NCI-H146 treated with DMSO at 0.1 percent for 48 hours (cell line): Measurements from ENCODE around the gene ECSIT.
"Not testable (repeated sequence)": the region's sequence is repeated elsewhere in the genome, so short reads cannot be mapped to it uniquely, and the experiment has no call there.

Source experiments
- DNase-seq: peaks from one replicate; lab custom pipeline; 2025; ENCODE audit not compliant: unreplicated experiment; lab: John Stamatoyannopoulos, UW

Gene ECSIT, protein sequence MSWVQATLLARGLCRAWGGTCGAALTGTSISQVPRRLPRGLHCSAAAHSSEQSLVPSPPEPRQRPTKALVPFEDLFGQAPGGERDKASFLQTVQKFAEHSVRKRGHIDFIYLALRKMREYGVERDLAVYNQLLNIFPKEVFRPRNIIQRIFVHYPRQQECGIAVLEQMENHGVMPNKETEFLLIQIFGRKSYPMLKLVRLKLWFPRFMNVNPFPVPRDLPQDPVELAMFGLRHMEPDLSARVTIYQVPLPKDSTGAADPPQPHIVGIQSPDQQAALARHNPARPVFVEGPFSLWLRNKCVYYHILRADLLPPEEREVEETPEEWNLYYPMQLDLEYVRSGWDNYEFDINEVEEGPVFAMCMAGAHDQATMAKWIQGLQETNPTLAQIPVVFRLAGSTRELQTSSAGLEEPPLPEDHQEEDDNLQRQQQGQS

DNA sequence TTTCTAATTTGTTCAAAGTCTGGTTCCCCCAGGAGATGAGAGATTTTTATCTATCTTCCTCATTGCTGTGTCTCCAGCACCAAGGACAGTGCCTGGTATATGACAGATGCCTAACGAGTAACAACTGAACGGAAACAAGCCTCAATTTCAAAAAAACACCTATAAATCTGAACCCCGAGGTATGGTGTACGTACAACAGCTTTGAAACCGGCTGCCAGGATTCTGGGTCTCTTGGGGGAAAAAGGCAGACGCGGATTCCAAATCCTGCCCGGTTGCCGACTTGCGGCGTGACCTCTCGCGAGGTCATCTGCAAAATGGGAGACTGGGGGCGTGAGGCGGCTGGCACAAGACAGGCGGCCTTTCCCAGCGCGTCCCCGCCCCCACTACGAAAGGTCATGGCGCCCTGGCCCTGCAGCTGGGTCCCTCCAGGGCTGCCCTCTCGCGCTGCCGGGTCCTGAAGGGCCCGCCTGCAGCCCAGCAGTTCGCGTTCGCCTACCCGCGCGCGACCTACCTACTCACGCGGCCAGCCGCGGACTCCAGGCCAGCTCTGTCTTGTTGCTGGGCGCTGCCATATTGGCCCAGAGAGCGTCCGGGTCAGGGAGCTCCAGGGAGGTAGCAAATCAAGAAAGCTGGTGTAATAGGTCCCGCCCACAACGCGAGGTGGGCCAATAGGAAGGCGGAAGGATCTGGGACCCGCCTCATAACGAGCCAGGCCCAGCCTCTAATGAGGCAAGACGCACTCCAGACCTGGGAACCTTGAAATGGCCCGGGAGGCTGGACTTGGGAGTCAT is at the start of gene ECSIT:
Gene ECSIT (minus strand): TSS at position 584 of the 791 bp plus-strand sequence. CDS start 9,964 bp downstream, outside the sequence.
- DNase-seq, result peak; percentile 99

DNA sequence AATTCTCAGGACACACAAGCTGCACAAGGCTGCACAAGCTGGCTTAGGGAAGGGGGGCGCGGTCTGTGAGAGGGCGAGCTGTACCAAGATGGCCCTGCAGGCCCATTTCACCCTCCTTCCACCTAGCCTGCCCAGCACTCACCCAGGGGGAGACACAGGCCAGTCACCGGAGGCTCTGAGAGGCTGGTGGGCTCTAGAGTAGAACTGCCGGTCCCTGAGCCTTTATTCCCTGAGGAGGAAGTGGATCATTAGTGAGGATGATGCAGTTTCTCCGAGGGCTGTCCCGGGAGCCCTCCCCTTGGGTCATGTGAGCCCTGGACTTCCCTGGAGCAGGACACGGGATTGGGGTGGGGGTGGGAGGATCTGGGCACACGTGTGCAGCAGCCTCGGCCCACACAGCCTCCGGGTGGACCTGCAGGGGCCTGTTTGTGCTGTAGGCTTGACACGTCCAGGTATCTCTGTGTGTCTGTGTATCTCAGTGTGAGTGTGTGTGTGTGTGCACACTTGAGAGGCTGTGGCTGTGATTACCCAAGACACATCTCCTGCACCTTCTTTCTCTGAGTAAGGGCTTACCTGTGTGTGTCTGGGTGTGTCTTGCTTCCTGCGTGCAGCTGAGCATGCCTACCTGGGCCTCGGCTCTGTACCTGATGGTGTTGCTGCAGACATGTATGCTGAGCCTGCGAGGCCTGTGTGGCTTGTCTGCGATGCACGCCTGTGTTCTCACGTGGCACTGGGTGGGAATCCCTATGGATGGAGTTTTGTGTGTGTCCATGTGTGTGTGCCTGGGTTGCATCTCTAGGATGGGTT is 48.7 kb upstream of the ECSIT start, which contains the start of gene ACP5:
Gene ACP5 (minus strand): TSS at position 195 of the 807 bp plus-strand sequence. CDS start 328 bp downstream, outside the sequence.
- no peak for DNase-seq

DNA sequence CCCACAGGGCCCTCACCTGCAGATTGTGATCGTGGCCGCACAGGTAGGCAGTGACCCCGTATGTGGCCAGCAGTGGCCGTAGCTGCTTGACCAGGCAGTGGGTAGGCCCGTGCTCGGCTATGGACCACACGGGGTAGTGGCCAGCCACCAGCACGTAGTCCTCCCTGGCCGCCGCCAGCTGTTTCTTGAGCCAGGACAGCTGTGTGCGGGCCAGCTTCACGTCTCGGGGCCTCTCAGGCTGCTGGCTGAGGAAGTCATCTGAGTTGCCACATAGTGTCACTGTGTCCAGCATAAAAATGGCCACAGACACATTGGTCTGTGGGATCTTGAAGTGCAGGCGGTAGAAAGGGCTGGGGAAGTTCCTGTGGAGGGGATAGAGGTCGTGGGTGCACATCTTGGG is 47.3 kb upstream of the ECSIT start:
- no peak for DNase-seq

DNA sequence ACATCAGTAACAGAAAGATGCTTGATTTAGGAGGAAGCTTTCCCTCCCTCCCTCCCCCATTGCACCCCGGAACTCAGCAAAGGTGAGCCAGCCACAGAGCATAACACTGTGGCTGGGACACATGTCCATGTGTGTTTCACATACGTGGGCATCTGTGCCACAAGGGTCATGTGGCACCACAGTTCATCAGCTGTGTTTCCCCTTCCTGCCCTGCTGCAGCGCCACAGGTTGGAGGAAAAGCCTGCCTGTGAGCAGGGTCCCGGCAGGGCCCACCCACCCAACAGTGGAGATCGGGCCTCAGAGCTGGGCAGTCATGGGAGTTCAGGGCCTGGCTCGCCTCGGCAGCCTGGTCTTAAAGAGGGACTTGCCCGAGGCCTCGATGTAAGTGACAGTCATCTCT is 45.8 kb upstream of the ECSIT start:
- no peak for DNase-seq

DNA sequence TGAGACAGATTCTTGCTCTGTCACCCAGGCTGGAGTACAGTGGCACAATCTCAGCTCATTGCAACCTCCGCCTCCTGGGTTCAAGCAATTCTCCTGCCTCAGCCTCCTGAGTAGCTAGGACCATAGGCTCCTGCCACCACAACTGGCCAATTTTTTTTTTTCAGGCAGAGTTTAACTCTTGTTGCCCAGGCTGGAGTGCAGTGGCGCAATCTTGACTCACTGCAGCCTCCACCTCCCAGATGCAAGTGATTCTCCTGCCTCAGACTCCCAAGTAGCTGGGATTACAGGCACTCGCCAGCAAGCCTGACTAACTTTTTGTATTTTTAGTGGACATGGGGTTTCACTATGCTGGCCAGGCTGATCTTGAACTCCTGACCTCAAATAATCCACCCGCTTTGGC is 44.8 kb upstream of the ECSIT start:
- DNase-seq, result not testable (repeated sequence)

DNA sequence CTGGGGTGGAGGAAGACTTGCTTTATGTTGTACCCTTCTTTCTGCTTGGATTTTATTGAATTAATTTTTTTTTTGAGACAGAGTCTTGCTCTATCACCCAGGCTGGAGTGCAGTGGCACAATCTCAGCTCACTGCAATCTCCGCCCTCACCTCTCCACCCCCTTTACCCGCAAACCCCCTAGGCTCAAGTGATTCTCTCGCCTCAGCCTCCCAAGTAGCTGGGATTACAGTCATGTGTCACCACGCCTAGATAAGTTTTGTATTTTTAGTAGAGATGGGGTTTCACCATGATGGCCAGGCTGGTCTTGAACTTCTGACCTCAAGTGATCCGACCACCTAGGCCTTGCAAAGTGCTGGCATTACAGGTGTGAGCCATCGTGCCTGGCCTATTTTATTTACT is 44.4 kb upstream of the ECSIT start:
- DNase-seq, result not testable (repeated sequence)

DNA sequence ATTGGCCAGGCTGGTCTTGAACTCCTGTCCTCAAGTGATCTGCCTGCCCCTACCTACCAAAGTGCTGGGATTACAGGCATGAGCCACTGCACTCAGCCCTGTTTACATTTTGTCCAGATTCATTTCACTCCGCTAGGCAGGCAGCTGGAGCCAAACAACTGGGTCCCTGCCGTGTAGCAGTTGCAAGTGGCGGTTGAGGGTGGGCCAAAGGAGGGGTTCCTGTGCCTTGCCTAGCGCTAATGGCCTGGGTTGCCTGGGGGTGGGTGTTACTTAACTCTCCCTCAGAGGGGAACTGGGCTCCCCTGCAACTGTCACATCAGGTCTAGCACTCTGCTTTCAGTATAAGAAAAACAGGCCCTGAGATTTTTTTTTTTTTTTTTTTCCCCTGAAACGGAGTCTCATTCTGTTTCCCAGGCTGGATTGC is 41.1 kb upstream of the ECSIT start:
- peak; percentile 10 for DNase-seq

DNA sequence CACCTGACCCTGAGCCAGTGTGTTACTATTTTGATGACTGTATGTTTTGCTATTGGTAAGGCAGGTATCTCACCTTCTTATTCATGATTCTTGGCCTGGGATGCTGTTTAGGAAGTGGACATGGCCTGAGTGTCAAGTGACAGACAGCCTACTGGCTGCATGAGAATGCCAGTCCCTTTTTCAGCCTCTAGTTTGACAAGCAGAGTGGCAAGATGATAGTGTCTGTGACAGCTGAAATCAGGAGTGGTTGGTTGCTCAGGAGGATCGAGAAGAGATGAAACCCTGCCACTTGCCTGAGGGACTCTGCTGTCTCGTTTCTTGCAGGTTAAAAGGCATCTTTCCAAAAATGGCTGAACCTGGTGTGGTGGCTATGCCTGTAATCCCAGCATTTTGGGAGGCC is 37.2 kb upstream of the ECSIT start:
- DNase-seq, result no peak

DNA sequence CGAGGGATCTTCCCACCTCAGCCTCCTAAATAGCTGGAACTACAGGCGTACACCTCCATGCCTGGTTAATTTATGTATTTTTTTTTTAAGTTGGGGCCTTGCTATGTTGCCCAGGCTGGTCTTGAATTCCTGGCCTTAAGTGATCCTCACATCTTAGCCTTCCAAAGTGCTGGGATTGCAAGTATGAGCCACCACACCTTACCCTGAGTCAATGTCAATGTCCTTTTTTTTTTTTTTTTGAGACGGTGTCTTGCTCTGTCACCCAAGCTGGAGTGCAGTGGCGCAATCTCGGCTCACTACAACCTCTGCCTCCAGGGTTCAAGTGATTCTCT is 36.7 kb upstream of the ECSIT start:
- not testable (repeated sequence) for DNase-seq

DNA sequence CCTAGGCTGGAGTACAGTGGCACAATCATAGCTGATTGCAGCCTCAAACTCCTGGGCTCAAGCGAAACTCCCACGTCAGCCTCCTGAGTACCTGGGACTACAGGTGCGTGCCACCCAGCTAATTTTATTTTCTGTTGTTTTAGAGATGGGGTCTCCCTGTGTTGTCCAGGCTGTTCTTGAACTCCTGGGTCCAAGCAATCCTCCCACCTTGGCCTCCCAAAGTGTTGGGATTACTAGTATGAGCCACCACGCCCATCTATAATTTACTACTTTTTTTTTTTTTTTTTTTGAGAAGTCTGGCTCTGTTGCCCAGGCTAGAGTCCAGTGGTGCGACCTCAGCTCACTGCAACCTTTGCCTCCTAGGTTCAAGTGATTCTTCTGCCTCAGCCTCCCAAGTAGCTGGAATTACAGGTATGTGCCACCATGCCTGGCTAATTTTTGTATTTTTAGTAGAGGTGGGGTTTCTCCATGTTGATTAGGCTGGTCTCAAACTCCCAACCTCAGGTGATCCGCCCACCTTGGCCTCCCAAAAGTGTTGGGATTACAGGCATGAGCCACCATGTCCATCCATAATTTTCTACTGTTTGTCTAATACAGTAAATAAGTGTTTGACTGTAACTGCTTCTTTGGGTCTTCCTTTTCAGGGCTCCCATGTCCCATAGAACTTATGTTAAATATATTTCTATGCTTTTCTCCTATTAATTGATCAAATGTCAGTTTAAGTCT is 35.3 kb upstream of the ECSIT start:
- not testable (repeated sequence) for DNase-seq

DNA sequence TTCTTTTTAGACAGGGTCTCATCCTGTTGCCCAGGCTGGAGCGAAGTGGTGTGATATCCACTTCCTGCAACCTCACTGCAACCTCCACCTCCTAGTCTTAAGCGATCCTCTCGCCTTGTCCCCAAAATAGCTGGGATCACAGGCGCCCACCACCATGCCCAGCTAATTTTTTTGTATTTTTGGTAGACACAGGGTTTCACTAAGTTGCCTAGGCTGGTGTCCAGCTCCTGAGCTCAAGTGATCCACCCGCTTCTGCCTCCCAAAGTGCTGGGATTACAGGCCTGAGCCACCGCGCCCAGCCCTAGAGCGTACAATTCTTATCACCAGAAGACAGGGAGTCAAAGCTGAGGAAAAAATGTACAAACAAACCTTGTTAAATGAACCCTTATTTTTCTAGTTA is 34.6 kb upstream of the ECSIT start:
- DNase-seq, result no peak

DNA sequence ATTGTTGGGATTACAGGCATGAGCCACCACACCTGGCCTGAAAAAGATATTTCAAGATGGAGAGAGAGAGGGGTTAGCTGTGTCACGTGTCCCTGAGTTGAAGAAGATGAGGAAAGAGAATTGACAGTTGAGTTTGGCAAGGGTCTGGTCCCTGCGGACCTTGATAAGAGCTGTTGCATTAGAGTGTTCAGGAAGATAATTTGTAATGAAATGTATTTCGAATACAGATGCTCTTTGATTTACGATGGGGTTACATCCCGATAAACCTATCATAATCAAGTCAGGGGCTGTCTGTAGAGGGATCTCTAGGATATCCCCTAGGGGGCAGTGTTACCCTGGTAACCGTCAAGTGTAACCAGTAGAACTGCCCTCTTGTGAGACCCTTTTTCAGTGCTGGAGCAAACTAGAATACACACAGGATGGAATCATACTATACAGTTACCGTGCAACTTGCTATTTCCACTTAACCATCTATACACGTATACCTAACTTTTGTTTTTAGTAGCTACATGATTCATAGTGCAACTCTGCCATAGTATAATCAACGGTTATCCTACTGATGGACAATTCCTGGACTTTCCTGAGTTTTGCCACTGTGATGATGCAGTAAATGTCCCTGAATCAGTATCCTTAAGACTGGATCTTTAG is 31.6 kb upstream of the ECSIT start:
- DNase-seq, result peak; percentile 77

DNA sequence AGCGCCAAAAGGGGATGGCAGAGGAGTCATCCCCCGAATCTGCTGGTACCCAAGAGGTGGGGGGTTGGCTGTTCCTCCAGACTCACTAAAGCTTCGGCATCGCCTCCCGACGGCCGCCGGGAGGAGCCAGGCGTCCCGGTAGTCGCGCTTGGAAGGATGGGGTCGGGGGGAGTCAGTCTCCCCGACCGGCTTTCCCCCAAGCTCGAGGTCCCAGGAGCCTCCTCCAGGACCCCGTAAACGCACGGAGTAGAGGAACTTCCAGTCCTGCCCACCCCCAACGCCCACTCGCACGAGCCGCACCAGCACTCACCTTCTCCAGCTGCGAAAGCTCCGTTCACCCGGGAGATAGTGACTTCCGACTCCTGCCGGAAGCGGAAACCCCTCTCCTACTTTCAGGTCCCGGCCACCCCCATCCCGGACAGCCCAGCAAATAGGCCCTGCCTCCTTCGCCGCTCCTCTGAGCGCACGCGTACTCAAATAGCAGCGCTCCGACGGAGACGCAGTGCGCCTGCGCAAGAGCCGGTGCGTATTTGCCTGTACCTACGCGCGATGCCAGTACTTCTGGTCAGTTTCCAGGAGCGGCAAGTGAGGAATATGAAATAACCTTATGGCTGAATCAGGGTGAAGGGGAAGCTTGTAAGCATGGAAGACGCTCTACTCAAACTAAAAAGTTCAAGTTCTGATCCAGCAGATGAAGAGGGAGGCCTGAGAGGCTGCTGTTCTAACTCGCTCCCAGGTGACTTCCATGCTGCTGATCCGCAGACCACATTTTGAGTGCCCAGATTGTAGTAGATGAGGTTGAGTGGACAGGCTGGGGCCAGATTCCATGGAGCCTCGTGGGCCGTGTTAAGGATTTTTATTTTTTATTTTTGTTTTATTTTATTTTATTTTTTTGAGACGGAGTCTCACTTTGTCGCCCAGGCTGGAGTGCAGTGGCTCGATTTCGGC is 30.2 kb upstream of the ECSIT start, which contains the start of gene ELOF1:
Gene ELOF1 (minus strand): TSS at position 350 of the 948 bp plus-strand sequence. CDS start 4,883 bp downstream, outside the sequence.
- peak; percentile 98 for DNase-seq

DNA sequence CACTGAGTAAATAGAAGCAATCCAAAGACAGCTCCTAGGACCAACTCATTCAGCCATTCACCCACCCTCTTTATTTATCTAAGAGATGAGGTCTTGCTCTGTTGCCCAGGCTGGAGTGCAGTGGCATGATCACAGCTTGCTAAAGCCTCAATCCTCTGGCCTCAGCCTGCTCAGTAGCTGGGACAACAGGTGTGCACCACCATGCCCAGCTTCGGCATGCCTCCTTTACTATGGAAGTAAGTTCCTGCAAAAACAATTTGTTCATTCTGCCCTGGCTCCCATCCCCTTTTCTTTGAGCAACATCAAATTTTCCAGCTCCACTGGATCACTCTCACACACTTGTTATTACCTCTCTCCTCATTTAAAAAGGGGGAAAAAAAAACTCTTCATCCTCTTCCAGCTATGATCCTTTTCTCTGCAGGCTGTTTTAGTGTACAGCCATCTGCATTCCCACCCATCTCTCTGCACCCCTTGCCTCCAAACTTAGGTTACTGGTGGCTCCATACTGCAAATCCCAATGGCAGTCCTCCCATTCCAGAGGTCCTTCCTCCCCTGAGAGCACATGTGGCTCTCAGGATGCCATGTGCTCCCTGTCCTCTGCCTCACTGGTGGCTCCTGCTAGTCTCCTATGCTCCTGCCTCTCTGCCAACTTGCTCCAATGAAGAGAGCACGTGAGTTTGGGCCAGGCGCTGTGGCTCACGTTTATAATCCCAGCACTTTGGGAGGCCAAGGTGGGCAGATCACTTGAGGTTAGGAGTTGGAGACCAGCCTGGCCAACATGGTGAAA is 27.9 kb upstream of the ECSIT start:
- DNase-seq, result no peak

DNA sequence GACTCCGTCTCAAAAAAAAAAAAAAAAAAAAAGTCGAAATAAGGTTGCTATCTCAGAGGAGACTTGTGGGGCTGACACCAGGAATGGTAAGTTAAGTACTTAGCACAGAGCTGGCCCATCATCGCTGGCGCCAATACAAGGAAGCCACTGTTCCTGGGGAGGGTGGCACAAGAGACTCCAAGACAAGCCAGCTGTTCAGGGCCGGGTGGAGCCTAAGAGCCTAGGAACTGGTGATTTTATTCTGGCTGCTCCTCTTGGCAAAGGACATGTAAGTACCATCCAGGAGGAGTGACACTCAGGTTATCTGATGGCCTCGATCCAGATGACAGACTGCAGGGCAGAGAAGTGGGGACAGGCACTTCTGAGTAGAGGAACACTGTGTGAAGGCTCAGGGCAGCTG is 26.3 kb upstream of the ECSIT start:
- no peak for DNase-seq

DNA sequence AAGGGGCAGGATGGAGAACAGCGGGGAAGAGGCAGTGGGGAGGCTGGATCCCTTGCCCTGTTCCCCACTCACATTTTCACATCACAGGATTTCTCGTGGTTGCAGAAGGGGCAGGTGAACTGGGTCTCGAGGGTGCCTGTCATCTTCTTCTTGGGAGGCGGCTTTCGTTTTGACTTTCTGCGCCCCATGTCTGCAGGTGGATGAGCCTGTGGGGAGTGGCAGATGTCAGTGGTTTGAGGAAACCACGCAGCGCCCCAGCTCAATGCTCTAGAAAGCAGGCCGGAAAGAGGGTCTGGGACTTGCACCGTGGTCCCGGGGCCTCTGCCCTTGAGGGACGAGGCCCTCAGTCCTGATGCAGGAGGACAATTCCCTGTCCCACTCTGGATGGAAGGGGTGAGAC is 25.2 kb upstream of the ECSIT start:
- no peak for DNase-seq

DNA sequence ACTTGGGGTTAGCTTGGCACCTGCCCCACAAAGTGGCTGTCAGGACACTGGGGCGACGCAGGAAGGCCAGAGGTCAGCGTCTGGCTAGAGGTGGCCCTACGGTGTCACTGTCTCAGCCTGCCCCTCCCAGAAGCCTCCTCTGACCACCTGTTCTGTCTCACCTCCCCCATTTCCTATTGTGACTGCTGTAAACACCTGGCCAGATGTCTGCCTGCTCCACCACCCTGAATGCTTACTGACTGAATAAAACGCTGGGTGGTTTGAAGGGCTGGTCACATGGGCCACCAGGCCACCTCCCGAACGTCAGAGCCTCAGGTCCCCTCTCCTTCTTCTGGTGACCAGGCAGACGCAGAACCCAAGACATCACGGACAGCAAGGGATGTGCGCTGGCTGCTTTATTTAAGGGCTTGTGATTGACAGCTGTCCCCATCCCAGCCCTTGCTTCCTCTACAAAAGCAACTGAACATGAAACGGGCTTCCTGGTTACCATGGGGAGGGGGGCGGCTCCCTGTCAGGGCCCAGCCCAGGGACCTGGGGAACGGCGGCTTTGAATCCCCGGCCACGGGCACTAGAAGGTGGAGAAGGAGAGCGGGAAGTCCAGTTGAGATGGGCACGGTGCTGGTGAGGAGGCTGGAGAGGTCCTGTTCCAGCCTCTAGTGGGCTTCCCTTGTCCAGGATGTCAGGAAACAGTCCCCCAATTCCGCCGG is 23.9 kb upstream of the ECSIT start:
- DNase-seq, result no peak
